Upper lobe of left lung (tissue), 4 donors: Measurements from ENCODE around the gene MSH3.

Source experiments
- EP300 ChIP-seq, 4 donors: sonication (generic); formaldehyde crosslinking; IDR thresholded peaks; one replicate each; pipeline ENCODE4 v1.5.1; 2017; ENCODE audit warnings: antibody characterized with exemption in 4 of 4, control low read depth in 2 of 4
- POLR2A ChIP-seq, 4 donors: fragments of 450-650 bp; IDR thresholded peaks; one replicate each; pipeline ENCODE4 v1.5.1; 2016 to 2017; ENCODE audit warnings: antibody characterized with exemption in 4 of 4, mild to moderate bottlenecking in 2 of 4
- POLR2AphosphoS5 ChIP-seq, 2 donors: sonication (generic); formaldehyde crosslinking; IDR thresholded peaks; one replicate each; pipeline ENCODE4 v1.5.1; 2017; ENCODE audit warnings: antibody characterized with exemption in 2 of 2
- TF ChIP-seq, protein P1 (sequence below), 6 experiments: fragments of 450-650 bp in 4 of 6; fragments of 200-600 bp in 2 of 6; sonication (generic) in 2 of 6; IDR thresholded peaks; one replicate each; pipeline ENCODE4 v1.5.1; 2016 to 2019; ENCODE audit warnings: antibody characterized with exemption in 6 of 6

DNA sequence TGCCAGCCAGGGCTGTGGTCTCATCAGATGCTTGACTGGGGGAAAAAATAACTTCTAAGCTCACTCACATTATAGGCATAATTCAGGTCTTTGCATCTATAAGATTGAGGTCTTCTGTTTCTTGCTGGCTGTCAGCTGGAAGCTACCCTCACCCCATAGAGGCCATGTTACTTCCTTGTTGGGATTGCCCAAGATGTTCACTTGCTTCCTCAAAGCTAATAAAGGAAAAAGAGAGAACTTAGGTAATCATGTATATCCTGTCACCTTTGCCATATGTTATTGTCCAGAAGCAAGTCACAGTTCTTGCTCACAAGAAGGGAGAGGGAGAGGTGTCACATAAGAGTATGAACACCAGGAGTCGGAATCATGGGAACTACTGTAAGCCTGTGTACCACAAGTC is 45.7 kb upstream of the MSH3 start:
- TF ChIP-seq, protein P1, sequence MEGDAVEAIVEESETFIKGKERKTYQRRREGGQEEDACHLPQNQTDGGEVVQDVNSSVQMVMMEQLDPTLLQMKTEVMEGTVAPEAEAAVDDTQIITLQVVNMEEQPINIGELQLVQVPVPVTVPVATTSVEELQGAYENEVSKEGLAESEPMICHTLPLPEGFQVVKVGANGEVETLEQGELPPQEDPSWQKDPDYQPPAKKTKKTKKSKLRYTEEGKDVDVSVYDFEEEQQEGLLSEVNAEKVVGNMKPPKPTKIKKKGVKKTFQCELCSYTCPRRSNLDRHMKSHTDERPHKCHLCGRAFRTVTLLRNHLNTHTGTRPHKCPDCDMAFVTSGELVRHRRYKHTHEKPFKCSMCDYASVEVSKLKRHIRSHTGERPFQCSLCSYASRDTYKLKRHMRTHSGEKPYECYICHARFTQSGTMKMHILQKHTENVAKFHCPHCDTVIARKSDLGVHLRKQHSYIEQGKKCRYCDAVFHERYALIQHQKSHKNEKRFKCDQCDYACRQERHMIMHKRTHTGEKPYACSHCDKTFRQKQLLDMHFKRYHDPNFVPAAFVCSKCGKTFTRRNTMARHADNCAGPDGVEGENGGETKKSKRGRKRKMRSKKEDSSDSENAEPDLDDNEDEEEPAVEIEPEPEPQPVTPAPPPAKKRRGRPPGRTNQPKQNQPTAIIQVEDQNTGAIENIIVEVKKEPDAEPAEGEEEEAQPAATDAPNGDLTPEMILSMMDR (IDR thresholded peaks at IDR 0.05): no peak
- TF ChIP-seq POLR2A (IDR thresholded peaks at IDR 0.05) (no peak), EP300 (IDR thresholded peaks at IDR 0.05) (no peak), POLR2AphosphoS5 (IDR thresholded peaks at IDR 0.05) (no peak)
